NCI-H2227 treated with DMSO at 0.1 percent for 48 hours (cell line): ENCODE data around the gene KANSL1L.
"Not testable (repeated sequence)": the region's sequence is repeated elsewhere in the genome, so short reads cannot be mapped to it uniquely, and the experiment has no call there.

Experiments
- DNase-seq: peaks from one replicate; lab custom pipeline; 2025; lab: John Stamatoyannopoulos, UW

Gene KANSL1L

GRCh38 chr2:210177115-210177514 is 5.9 kb upstream of the KANSL1L start:
- DNase-seq = not testable (repeated sequence)

DNA sequence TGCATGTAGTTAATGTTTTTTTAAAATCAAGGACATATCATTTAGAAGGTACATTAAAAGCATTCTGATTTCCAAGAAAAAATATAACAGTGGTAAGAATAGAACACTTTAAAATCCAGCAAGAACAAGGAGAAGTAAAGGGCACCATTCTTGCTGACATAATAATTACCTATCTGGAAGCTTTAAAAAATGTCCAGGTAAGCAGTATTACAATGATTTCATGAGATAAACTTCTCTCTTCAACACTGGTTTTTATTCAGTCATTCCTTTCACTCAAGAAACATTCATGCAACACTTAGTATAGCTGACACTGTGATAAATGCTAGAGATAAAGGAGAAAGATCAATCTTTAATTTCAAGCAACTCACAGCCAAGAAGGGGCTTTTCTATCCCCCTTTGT is 2.9 kb upstream of the KANSL1L start:
- DNase-seq = no peak

DNA sequence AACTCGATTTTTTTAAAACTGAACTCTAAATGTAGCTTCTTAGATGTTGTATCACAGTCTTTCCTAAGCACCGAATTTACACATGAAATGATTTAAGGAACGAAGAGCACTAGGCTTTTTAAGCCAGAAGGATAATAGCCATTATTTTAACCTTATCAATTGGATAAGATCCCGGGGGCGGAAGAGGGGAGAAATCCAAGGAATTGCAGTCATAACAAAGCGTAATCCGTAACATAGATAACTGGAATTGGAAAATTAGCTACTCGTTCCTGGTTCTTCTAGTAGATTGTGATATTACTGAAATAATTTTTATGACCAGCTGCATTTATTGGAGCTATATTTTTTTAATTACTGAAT is 988 bp upstream of the KANSL1L start:
- no peak for DNase-seq

GRCh38 chr2:210170446-210171303 is 534 bp downstream of the KANSL1L start:
- DNase-seq = peak; percentile 99

DNA sequence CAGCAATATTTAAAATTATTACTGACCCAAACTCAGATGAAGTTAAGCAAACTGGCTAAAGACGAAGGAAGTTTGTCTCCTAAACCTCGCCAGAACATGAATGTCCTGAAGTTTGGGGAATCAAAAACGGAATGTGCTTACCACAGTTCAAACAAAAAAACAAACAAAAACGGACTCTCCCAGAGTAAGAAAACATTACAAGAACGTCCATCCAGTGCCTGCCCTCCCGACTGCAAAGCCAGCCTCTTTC is 1.1 kb downstream of the KANSL1L start:
- DNase-seq = no peak

DNA sequence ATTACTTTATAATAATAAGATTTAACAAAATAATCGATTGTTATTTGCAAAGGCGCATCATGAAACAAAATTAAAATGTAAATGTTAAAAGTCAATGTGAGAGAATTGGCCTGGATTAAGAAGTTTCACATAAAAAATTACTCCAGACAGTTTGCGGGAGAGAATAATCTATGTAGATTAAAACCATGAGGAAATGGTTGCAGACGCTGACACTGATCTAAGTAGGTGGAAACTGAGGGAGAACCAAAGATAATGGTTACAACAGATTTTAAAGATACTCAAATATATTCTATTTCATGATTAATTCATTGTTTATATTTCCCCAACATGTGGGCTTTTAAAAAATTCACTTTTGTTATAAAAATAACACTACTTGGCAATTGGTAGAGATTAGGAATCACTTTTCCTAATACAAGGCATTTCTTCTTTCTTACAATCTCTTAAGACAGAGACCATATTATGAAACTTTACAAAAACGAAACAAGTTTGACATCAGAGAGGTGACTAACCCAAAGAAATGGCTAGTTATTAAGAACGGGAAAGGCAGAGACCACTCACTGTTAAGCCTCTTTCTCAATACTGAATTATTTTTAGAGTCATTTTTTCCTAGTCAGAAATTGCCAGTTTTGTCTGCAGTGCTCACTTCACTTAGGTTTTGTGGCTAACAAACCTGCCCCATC is 1.6 kb downstream of the KANSL1L start:
- peak; percentile 39 for DNase-seq

- DNase-seq = no peak
These were observed 4.0 kb downstream of the KANSL1L start for GRCh38 chr2:210167227-210167626.

DNA sequence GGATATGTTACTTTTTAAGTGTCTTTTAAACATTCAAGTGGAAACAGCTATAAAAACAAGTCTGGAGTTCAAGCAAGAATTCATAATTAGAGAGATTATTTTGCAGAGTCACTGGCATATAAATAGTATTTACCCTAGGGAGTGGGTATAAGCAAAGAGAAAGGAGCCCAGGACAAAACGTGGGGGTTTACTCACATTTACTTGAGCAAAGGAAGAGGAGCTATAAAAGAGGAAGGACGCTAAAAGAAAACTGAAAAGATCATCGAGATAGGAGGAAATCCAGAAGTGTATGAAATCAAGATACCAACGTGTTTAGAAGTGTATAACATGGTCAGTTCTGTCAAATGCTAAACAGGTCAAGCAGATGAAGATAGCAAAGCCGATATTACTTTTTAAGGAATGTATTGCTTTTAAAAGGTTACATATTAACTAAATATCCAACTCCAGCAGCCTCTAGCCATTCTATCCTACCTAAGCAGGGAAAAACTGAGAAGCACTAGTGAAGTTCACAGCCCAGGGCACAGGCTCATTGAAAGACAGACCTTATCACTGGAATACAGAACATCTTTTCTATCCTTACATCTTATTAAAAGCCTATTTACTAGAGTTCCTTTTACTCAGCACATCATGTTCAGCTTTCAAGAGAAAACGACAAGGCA is 8.6 kb downstream of the KANSL1L start:
- no peak for DNase-seq

DNA sequence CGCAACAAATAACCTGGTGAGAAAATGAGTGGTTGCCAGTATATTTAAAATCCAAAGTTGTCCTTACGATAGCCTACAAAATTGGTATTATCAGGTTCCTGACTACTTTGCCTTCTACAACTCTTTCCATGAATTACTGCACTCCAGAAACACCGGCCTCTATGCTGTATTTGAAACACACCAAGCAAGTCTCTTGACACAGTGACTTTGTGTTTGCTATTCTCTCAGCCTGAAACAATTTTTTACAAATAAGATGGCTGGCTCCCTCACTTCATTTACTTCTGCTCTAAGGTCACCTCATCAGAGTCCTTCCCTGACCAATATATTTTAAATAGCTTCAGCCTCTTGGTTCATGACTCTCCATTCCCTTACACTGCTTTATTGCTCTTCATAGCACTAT is 12.2 kb downstream of the KANSL1L start:
- DNase-seq = no peak

DNA sequence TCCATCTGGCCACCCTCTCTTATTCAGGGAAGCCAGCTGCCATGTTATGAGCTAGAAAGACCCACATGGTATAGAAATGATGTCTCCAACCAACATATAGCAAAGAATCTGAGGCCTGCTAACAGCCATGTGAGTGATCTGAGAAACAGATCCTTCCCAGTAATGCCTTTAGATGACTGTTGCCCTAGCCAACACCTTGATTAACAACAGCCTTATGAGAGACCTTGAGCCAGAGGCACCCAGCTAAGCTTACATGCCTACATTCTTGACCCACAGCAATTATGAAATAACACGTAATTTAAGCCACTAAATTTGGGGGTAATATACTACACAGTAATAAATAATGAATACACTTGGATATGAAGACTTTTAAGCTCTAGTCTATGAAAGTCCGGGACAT is 13.0 kb downstream of the KANSL1L start:
- DNase-seq = no peak

DNA sequence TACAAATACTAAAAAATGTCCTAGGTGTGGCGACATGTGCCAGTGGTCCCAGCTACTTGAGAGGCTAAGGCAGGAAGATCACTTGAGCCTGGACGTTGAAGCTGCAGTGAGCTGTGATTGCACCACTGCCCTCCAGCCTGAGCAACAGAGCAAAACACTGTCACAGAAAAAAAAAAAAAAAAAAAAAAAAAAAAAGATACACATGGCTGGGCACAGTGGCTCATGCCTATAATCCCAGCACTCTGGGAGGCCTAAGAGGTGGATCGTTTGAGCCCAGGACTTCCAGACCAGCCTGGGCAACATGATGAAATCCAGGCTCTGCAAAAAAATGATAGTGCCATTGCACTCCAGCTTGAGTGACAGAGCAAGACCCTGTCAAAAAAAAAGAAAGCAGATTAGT is 13.7 kb downstream of the KANSL1L start:
- DNase-seq = no peak

GRCh38 chr2:210147614-210148013 is 23.6 kb downstream of the KANSL1L start:
- no peak for DNase-seq

- DNase-seq = no peak
These were observed 39.0 kb downstream of the KANSL1L start for GRCh38 chr2:210132239-210132638.

DNA sequence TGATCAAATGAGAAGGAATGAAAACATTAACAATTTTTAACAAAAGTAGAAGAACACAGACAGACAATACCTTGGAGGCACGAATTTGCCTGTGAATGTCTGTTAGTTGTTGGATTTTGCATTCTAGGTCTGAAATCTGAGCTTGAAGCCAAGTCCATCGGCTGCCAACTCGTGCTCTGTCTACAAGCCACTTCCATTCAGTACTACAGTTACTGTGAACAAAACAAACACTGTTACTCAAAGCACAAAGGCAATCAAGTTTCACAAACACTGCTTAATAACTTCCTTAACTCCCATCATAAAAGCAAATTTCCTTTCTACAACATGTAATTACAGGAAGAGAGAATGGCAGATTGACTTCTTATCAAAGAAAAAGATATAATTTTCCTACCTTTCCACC is 42.2 kb downstream of the KANSL1L start:
- DNase-seq = no peak

GRCh38 chr2:210113614-210114235 is 57.5 kb downstream of the KANSL1L start:
- no peak for DNase-seq

DNA sequence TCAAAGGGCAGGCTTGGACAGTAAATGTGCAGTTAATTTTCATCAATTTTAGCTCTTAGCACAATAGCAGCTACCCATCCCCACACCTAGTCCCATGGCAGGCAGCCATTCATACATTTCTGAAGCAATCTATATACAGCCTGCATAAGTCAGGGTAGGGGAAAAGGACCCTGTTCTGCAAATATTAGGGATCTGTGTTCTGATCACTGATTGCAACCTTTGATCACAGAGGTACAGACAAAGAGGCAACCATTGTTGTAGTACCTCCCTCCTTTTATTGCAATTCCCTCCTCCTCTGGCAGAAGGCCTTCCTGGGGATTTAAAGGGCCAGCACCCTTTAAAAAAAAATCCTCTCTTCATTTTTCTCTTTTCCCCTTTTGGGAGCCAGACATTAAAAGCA is 58.3 kb downstream of the KANSL1L start:
- no peak for DNase-seq

- DNase-seq = no peak
These were observed 71.3 kb downstream of the KANSL1L start for GRCh38 chr2:210099940-210100339.

DNA sequence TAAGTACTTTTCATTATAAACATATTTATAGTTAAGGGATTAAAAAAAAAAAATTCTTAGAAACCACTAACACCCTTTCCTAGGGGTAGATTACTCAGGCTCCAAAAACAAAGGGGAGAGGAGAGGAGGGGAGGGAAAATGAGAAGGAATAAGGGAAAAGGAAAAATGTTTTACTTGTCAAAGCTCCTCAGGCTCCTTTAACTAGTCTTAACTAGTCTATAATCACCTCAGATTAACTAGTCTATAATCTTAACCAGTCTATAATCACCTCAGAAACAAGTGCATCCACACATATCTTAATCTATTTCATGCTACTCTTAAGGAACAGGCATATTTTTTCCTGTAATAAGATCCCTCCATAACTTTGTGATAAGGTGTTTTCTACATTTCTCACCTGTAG is 76.4 kb downstream of the KANSL1L start:
- no peak for DNase-seq

GRCh38 chr2:210092791-210093190 is 78.4 kb downstream of the KANSL1L start:
- DNase-seq = no peak

- no peak for DNase-seq
These were observed 84.3 kb downstream of the KANSL1L start for GRCh38 chr2:210086930-210087329.

DNA sequence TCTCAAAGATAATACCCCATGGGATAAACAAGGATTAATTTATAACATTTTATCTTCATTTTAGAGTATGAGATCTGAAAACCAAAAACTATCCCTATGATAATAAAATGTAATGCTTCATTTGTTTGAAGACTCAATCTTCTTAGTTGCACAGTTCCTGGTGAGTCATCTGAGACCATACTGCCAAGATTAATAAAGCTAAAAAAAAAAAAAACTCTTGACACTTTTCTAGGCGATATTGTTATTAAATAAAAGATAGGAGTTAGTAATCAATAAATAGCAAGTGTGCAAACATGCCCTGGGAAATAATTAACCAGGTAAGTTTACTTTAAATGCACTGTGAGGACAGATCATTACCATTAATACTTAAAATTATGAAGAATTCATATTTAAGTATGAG is 84.9 kb downstream of the KANSL1L start:
- no peak for DNase-seq

GRCh38 chr2:210072922-210073509 is 98.2 kb downstream of the KANSL1L start:
- peak; percentile 52 for DNase-seq

DNA sequence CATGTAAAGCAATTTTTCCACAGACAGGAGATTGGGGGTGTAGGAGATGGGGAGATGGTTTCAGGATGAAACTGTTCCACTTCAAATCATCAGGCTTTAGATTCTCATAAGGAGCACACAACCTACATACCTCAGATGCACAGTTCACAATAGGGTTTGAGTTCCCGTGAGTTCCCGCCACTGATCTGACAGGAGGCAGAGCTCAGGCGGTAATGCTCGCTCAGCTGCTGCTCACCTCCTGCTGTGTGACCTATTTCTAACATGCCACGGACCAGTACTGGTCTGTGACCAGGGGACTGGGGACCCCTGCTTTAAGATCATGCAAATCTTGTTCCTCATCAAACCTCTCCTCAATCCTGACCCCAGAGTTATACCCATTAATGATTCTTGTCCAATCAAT is 98.7 kb downstream of the KANSL1L start:
- DNase-seq = no peak
